BJ (cell line): ENCODE results near the gene RAI1. TPM values are rescaled to one million over a fixed set of nuclear protein-coding genes. Genes with fewer than 3 reads are reported as not detected.

Experiments used
- CTCF ChIA-PET: fragments of 350-600 bp; formaldehyde crosslinking; extraction: SDS; loops from one replicate; lab custom pipeline; 2021; ENCODE audit warnings: antibody characterized with exemption, inconsistent platforms; lab: Yijun Ruan, JAX
- POLR2A ChIA-PET: fragments of 300-600 bp; sonication (Branson Sonifier 250); formaldehyde crosslinking; extraction: SDS; loops from one replicate; lab custom pipeline; 2021; ENCODE audit warnings: antibody characterized with exemption; lab: Charles Lee
- DNase-seq: peaks from one replicate; pipeline ENCODE4 v3.0.0-alpha.2; 2011; ENCODE audit warnings: low read depth
- H3K27me3 ChIP-seq: 2 replicates; pipeline ENCODE4 v1.6.0; 2011; ENCODE audit warnings: low read length; ENCODE audit not compliant: control insufficient read depth, insufficient read depth
- H3K36me3 ChIP-seq: 2 replicates; pipeline ENCODE4 v1.5.1; 2011; ENCODE audit warnings: low read length; ENCODE audit not compliant: control insufficient read depth, insufficient read depth
- H3K4me3 ChIP-seq: 2 replicates; pipeline ENCODE4 v1.5.1; 2011; ENCODE audit warnings: low read depth, mild to moderate bottlenecking, control low read depth, low read length
- polyA plus RNA-seq: library from polyadenylated mRNA; depleted of rRNA; stranded (reverse); fragments of >200 nt; gene quantifications from 2 replicates; pipeline ENCODE4 v1.2.3, GENCODE V29; 2011
- TF ChIP-seq, protein P1 (sequence below): IDR thresholded peaks from 2 replicates; pipeline ENCODE4 v1.5.1; 2011; ENCODE audit warnings: low read depth, mild to moderate bottlenecking, control low read depth, inconsistent platforms, low read length, moderate library complexity; ENCODE audit not compliant: insufficient read depth

RAI1 gene
- polyA plus RNA-seq, 1 experiment = 2.4 TPM

DNA sequence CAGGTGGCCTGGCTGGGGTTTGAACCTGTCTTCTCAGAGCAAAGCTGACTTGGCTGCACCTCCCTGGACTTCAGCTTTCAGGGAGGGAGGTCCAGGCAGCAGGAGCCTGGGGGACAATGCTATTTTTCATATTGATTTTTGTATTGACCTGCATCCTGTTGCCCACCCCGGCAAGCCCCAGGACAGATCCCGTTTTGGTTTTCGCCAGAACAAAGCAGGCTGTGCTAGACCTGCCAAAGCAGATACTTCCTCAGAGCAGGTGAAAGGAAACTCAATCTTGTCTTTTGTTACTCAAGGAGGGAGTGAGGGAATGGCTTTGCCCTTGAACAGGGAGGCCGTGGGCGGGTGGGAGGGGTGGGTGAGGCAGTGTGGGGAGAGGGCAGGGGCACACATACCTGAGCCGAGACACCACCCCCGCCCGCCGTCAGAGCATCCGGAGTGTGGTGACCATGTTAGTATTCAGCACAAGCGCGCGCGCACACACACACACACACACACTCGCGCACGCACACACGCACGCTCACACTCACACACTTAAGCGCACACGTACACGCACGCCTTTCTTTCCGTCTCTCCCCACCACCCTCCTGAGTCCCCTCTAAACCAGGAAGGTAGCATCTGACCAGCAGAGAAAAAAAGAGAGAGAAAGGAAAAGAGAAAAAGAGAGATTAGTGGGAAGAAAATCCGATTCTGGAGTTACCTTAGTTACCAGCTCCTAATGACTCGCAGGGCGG is 59.5 kb downstream of the RAI1 start:
- Histone ChIP-seq H3K27me3 (no peaks in the 10 kb centered on the region), H3K36me3 (peaks cover 1% of the 10 kb centered on the region; the same call in 1 of the 2 replicates), H3K4me3 (no peak overlapping the region)
- no peak for DNase-seq
- TF ChIP-seq, protein P1, sequence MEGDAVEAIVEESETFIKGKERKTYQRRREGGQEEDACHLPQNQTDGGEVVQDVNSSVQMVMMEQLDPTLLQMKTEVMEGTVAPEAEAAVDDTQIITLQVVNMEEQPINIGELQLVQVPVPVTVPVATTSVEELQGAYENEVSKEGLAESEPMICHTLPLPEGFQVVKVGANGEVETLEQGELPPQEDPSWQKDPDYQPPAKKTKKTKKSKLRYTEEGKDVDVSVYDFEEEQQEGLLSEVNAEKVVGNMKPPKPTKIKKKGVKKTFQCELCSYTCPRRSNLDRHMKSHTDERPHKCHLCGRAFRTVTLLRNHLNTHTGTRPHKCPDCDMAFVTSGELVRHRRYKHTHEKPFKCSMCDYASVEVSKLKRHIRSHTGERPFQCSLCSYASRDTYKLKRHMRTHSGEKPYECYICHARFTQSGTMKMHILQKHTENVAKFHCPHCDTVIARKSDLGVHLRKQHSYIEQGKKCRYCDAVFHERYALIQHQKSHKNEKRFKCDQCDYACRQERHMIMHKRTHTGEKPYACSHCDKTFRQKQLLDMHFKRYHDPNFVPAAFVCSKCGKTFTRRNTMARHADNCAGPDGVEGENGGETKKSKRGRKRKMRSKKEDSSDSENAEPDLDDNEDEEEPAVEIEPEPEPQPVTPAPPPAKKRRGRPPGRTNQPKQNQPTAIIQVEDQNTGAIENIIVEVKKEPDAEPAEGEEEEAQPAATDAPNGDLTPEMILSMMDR = no peak
- ChIA-PET POLR2A (no interaction called here), CTCF (interaction anchor here (1.0 to 2.1 kb wide), 3 partner anchors 11 to 15 kb away, joined by 3 to 7 read pairs (median 3); no protein-coding TSS in a partner anchor)

DNA sequence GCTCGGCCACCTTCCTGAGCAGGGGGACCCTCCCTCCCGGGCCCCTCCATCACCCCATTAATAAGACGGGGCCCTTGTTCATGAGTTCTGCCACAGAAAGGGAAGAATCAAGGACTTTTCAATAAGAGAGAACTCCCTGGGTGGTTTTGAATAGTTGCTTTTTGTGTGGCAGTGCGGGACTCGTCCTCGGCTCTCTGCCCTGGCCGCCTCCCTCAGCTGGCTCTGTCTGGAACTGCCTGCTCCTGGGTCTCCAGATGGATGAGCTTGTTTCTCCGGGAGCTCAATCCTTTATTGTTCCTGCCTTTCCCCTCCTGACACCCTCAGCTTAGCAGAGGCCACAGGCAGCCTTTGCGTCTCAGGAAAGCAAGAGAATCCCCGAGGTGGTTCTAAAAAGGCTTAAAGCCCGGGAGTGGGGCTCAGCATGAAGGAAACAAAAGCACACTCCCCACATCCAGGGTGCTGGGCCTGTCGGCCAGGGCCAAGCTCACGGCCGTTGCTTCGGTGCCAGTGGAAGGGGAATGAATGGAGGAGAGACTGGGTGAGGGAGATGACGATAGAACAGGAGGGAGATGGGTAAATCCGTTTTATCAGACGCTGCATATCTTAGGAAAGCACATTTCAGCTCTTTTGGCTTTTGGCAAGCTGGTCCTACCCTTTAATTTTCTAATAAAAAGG is 60.2 kb downstream of the RAI1 start:
- no peak for DNase-seq
- POLR2A ChIA-PET = no interaction called here
- TF ChIP-seq, protein P1 = peak; percentile 39
- CTCF ChIA-PET = interaction anchor here (1.0 kb wide), 1 partner anchor 59 kb away, joined by 4 read pairs; no protein-coding TSS in a partner anchor
- Histone ChIP-seq H3K4me3 (no peak overlapping the region), H3K27me3 (no peaks in the 10 kb centered on the region), H3K36me3 (peaks cover 1% of the 10 kb centered on the region; the same call in 1 of the 2 replicates)

DNA sequence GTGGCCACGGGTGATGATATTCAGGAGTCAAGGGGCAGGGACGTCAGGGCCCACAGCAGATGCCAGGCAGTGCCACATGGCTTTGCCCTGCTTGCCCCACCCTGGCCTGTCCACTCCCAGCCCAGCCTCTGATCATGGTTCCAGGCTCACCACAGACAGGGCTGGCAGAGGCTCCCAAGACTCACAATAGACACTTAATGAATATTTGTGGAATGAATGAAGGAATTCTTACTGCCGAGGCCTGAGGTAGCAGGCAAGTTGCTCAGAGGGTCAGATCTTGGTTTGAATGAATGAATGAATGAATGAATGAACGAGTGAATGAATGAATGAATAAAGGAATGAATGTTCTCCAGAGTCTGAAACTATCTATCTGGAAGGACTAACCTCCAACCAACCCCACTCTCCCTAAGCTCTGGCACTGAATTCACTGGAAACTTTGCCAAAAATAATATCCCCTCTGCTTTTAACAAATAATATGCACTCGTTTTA is 60.9 kb downstream of the RAI1 start:
- DNase-seq = no peak
- TF ChIP-seq, protein P1 = no peak
- POLR2A ChIA-PET = no interaction called here
- Histone ChIP-seq H3K4me3 (no peak overlapping the region), H3K27me3 (no peaks in the 10 kb centered on the region), H3K36me3 (peaks cover 1% of the 10 kb centered on the region; the same call in 1 of the 2 replicates)
- CTCF ChIA-PET = interaction anchor here (1.0 to 1.1 kb wide), 2 partner anchors 19 to 60 kb away, joined by 3 to 4 read pairs; no protein-coding TSS in a partner anchor

DNA sequence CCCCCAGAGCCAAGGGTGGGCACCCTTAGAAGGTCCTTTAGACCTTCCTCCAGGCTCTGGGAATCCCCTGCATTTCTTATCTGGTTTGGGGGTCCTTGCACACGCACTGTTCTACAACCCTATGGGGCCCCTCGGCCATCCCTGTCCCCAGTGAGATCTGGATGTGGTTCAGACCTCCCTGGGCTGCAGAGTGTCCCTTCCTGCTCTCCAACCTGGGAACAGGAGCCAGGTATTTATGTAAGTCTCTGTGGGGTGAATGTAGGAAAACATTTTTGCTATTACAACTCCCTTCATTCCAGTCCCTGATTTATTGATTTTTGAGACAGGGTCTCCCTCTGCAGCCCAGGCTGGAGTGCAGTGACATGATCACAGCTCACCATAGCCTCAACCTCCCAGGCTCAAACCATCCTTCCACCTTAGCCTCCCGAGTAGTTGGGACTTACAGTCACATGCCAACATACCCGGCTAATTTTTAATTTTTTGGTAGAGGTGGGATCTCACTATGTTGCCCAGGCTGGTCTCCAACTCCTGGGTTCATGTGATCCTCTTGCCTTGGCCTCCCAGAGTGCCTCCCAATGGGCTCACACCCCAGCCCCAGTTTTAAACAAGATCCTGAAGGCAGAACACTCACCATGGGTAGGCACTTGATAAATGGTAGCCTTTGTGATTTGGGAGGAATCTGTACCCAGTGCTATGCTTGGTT is 61.6 kb downstream of the RAI1 start:
- Histone ChIP-seq H3K27me3 (no peaks in the 10 kb centered on the region), H3K36me3 (peaks cover 1% of the 10 kb centered on the region), H3K4me3 (no peak overlapping the region)
- CTCF ChIA-PET = interaction anchor here (1.1 kb wide), 1 partner anchor 18 kb away, joined by 3 read pairs; no protein-coding TSS in a partner anchor
- no peak for DNase-seq
- POLR2A ChIA-PET = no interaction called here
- TF ChIP-seq, protein P1 = no peak
